CD4-positive, alpha-beta T cell treated with Interleukin-10 for 1 hour (primary cell): ENCODE data around the gene SCAANT1.

ENCODE experiments used
- DNase-seq: peaks from one replicate; pipeline ENCODE4 v3.0.0-alpha.2; 2020

The SCAANT1 gene

DNA sequence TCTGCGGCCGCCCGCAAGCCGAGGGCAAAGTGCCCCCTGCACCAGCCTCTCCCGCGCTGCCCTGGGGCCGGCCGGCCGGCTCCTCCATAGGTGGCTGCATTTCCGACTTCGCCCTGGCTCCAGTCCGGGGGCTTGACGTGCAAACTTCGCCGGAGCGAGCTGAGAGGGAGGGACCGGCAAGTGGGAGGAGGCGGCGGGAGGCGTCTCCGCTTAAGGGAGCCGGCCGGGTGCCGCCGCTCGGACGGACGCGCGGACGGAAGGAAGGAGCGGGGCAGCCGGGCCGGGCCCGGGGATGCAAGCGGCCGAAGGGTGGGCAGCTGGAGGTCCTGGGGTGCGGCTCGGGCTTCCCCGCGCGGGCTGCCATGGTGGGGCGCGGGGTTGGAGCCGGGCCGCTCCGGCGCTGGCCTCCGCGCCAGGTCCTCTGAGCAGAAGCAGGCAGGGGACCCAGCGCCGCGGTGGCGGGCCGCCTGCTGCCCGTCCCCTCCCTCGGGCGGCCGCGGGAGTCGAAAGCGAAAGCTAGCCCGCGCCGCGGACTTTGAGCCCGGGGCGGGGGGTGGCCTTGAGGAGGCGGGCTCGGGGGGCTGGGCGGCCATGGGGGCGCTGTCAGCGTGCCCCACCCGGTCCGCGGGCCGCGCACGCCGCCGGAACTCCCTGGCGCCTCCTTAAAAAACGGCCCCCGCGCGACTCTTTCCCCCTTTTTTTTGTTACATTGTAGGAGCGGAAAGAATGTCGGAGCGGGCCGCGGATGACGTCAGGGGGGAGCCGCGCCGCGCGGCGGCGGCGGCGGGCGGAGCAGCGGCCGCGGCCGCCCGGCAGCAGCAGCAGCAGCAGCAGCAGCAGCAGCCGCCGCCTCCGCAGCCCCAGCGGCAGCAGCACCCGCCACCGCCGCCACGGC lies at the start of gene SCAANT1:
TSS of gene SCAANT1 (minus strand) at position 511 of the 895 bp plus-strand sequence.
- DNase-seq: peak; percentile 89

DNA sequence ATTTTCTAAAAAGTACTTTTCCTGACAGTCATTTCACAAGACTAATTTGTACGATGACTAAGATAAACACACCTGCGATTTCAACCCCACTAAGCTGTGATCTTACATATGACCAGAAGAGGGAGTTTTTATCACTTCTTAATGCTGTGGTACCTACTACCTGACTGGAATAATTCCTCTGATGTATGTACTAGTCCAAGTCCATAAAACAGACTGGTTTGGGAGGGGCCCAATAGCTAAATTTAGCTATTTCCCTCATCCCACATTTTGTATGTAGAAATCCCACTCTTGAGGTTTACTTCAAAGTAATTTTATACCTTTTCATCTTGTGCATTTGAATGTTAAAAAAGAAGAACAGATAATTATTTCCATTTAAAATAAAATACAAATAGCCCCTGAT lies 49.7 kb upstream of the SCAANT1 start:
- DNase-seq: peak; percentile 78

DNA sequence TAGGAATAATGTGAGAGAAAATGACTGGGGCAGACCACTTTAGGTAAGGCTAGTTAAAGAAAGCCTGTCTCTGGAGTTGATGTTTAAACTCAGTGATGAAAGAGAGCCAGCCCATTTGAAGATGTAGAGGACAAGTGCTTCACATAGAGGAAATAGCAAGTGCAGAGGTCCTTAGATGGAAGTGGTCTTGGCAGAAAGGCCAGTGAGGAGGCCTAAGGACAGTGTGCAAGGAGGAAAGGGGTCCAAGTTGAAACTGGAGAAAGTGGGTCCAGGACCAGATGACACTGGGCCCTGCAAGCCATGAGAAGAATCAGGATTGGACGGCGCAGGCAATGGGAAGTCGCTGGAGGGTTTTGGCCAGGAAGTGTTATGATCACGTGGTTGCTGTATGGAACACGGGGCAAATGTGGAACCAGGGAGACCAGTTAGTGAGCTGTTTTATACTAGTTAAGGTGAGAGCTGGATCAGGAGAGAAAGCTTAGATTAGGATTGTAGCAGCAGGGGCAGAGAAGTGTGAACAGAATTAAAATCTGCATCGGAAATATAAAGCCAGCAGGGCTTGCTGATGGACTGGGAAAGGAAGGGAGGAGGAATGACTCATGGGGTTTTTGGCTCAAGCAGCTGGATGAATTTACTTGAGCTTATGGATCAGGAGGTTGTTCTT lies 48.0 kb upstream of the SCAANT1 start:
- DNase-seq: no peak

GRCh38 chr3:63959146-63959545 lies 47.0 kb upstream of the SCAANT1 start:
- DNase-seq: no peak

GRCh38 chr3:63955830-63956545 lies 43.8 kb upstream of the SCAANT1 start:
- DNase-seq: no peak

DNA sequence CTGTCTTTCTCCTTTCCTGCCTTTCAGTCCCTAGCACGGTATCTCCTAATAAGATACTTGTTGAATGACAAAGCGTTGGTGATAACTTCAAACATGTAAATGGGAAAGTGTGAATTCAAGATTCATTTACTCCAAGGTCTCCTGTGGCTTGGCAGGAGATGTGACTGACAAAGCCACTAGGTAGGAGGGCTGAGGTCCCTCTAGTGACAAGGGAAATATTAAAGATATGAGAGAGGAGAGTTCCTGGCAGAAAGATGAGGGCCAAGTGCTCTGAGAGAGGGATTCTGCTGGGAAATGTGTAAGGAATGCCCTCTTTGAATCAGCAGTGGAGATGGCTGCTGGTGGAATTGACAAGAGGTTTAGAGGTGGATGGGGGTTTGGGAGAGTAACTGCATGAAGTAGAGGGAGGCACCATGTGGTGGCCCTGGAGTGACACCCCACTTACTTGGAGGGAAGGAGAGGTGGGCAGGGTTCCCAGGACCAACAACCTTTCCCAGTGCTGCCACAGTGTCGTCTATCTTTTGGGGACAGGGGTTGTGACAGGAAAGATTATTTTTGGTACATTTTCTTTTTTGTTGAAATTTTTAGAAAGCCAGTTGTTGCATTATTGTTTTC lies 43.0 kb upstream of the SCAANT1 start:
- DNase-seq: no peak

DNA sequence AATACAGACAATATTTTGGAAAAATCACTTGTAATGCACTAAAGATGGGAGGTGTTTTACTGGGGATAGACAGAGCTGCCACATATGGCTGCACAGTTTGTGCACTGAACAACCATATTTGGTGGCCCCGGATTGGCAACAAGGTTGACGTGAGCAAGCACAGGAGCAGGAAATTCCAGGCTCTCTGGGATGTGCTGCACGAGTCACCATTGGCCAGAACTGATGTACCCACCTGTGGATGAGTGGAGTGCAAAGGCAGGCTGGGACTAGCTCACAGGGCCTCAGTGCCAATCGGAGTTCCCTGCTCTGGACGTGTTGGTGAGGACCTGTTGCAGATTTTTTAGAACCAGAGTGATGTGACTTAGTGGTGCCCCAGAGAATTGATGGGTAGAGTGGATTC lies 42.0 kb upstream of the SCAANT1 start:
- DNase-seq: no peak

GRCh38 chr3:63952248-63952594 lies 40.0 kb upstream of the SCAANT1 start:
- DNase-seq: no peak

DNA sequence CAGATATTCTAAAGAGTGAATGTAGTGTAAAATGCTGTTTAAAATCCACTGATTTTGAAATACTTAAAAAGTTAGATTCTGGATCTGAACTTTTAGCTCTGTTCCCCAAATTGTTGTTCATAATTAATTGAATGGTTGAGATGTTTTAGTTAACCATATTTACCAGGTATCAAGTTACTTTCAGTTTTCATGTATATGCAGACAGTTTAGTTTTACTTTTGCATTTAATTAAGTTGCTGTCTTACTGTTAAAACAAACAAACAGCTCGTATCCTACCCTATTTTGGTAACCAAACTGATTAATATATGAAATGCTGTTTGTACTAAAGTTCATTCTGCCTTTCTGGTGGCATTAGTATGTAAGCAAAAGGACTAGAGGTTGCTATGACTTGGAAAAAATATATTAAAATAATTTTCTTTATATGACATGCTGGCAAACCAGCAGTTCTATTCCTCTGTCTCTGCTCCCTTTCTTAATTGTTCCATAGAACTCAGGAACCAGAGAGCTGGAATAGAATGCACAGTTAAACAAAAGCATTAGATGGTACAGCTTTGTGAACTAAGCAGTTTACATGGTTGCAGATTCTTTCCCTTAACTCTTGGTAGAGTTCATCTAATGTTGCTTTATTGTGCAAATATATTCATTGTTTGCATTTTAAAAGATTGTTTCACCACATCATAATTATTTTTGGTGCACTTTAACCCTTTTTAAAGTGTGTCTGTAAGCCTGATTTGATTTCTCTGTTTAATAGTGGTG lies 39.5 kb upstream of the SCAANT1 start:
- no peak for DNase-seq

GRCh38 chr3:63950698-63951097 lies 38.5 kb upstream of the SCAANT1 start:
- DNase-seq: no peak

GRCh38 chr3:63949005-63949404 lies 36.8 kb upstream of the SCAANT1 start:
- DNase-seq: no peak

GRCh38 chr3:63947594-63947993 lies 35.4 kb upstream of the SCAANT1 start:
- DNase-seq: no peak

GRCh38 chr3:63946753-63947152 lies 34.6 kb upstream of the SCAANT1 start:
- DNase-seq: no peak

DNA sequence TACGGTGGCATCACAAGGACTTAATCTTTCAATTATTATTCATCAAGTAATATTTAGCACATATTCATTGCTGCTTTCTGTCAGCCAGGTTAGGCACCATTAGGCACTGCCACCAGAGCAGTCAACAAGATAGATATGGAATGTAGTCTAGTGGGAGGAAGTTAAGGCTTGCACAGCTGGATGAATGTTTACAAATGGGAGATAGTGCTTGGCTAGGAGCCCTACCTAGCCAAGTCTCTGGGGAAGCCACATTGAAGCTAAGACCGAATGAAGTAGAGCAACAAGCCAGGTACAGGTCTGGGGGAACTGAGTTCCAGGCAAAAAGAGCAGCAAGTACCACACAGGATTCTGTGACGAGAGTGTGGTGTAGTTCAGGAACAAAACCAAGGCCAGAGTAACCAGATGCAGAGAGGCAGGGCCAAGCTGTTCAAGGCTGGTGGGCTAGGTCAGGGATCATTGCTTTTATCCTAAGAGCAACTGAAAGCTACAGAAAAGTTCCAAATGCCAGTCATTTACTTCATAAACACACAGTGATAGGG lies 33.4 kb upstream of the SCAANT1 start:
- no peak for DNase-seq

DNA sequence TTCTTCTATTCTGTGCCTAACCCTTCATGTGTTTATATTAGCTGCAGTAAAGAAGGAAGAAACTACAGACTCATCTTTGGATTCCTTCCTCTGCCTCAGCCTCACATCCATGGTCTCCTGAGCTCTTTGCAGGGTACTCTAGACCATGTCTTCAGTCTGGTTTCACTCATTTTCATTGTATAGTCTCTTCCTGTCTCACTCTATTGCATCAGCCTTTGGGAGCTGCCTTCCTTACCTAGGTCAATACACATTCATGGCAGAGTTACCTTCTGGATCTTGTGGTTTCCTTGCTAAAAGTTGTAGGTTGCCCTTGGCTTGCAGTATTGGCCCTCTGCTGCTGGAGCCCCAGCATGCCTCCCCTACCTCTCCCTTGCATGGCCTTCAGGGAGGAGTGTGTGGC lies 31.5 kb upstream of the SCAANT1 start:
- no peak for DNase-seq

- DNase-seq: no peak
These were observed 30.3 kb upstream of the SCAANT1 start for GRCh38 chr3:63942528-63942927.

DNA sequence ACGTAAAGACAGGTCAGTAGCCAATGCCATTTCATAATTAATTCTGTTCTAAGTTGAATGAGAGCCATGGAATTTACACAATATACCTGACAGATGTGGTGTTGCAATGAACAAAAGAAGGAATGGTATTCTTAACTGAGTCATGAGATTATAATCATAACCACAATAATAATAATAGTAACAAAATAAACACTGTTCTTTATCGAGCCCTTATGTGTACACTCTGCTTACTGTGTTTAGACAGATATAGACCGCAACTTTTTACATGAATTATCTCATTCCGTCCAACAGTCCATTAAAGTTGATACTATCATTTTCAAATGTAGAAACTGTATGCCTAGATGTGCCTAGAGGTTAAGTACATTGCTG lies 28.2 kb upstream of the SCAANT1 start:
- no peak for DNase-seq

- peak; percentile 26 for DNase-seq
These were observed 25.8 kb upstream of the SCAANT1 start for GRCh38 chr3:63937661-63938651.

- DNase-seq: no peak
These were observed 24.7 kb upstream of the SCAANT1 start for GRCh38 chr3:63936925-63937324.

DNA sequence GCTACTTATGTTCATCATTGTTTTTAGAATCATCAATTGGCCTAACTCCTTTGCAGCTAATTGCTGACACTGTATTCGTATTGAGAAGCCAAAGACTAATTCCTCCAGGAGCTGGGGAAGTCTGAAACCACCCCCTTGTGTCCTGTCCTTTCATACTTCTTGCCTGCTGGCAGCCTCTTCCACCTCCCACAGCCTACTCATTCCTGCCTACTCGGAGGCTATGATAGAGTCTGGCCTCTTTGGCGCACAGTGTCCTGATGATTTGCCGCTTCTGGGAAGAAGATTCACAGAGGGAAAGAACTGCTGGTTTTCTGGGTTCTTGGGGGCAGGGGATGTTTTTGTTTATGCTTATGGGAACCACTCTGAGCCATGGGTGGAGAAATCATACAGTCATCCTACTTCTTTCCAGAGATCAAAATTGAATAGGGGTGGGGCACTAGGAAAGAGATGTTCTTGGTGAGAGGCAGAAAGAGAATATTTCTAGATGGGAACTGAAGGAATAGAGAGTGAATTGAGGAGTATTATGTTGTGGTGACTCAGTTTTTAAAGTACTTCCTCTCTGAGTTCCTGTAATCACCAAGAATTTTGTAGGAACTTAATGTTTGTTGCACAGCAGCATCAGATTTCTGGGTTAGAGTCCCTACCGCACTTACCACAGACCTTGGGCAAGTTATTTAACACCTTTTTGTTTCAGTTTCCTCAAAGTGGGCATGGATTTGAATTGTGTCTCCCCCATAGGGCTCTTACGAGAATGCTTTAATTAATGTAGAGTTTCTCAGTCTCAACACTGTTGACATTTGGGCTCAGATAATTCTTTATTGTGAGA lies 22.1 kb upstream of the SCAANT1 start:
- DNase-seq: peak; percentile 55
